Stimulated activated CD4-positive, alpha-beta T cell treated with anti-CD3 and anti-CD28 coated beads, Interleukin-1b, Interleukin-23, amount 100 ng/mL, for 24 hours (primary cell): ENCODE data around the gene RNU1-3.
"Not testable (repeated sequence)": the region's sequence is repeated elsewhere in the genome, so short reads cannot be mapped to it uniquely, and the experiment has no call there.

Experiments used
- DNase-seq, 4 experiments: peaks; one replicate each; pipeline ENCODE4 v3.0.0-alpha.2; 2020; ENCODE audit warnings: low read depth in 4 of 4, low spot score in 1 of 4

The RNU1-3 gene

GRCh38 chr1:16621681-16622315 is 45.0 kb downstream of the RNU1-3 start:
- DNase-seq: not testable (repeated sequence)

GRCh38 chr1:16621300-16621658 is 45.5 kb downstream of the RNU1-3 start:
- no peak for DNase-seq

- DNase-seq: not testable (repeated sequence)
Observed at GRCh38 chr1:16619803-16620501, 46.8 kb downstream of the RNU1-3 start.

GRCh38 chr1:16618719-16619118 is 48.0 kb downstream of the RNU1-3 start:
- DNase-seq: no peak

- no peak for DNase-seq
Observed at GRCh38 chr1:16617778-16618580, 48.8 kb downstream of the RNU1-3 start.

- DNase-seq: no peak
Observed at GRCh38 chr1:16617114-16617631, 49.6 kb downstream of the RNU1-3 start.
